HCT116 (cell line): ENCODE data around the gene OR10A2. TPM values are rescaled to one million over a fixed set of nuclear protein-coding genes. Genes with fewer than 3 reads are reported as not detected.

Source experiments
- ATAC-seq: fragments of 200-7000 bp; cut with Tn5 transposase; 2 replicates; pipeline ENCODE4 v1.9.1; 2020; ENCODE audit warnings: mild to moderate bottlenecking, moderate library complexity
- BruUV-seq: library from RNA; stranded (reverse); fragments of 400-500 nt; replicated peaks from 2 replicates; lab custom pipeline; 2021; lab: Mats Ljungman, UMichigan
- CTCF ChIA-PET: fragments of 300-600 bp; sonication (Branson Sonifier 250); formaldehyde crosslinking; loops from one replicate; lab custom pipeline; 2021; ENCODE audit warnings: antibody characterized with exemption; lab: Charles Lee
- POLR2A ChIA-PET: fragments of 300-600, 350-600 bp; sonication (Branson Sonifier 250); formaldehyde crosslinking; loops from one replicate; lab custom pipeline; 2021; ENCODE audit warnings: antibody characterized with exemption; lab: Charles Lee
- RAD21 ChIA-PET, 2 experiments: fragments of 300-600 bp; sonication (Branson Sonifier 250); formaldehyde crosslinking; loops; one replicate each; lab custom pipeline; 2023; ENCODE audit warnings: low total read pairs in 2 of 2; ENCODE audit not compliant: uncharacterized antibody in 2 of 2, unreplicated experiment in 2 of 2, low non-redundant PET in 1 of 2; lab: Charles Lee
- DNase-seq: peaks from one replicate; pipeline ENCODE4 v3.0.0-alpha.2; 2010; ENCODE audit warnings: low read depth, low spot score
- H2AFZ ChIP-seq: fragments of 200-600 bp; shearing (Covaris generic), sonication (generic); 2 replicates; pipeline ENCODE4 v1.6.1; 2017; ENCODE audit warnings: low read depth, mixed run types, mixed read lengths, antibody characterized with exemption, low read length; ENCODE audit not compliant: poor library complexity, severe bottlenecking
- H3K27ac ChIP-seq: 2 replicates; pipeline ENCODE4 v1.5.1; 2012; ENCODE audit warnings: low read depth, low read length
- H3K27me3 ChIP-seq: fragments of 200-600 bp; sonication (generic); 2 replicates; pipeline ENCODE4 v1.6.1; 2016; ENCODE audit warnings: mixed run types, low read length, mixed read lengths; ENCODE audit not compliant: insufficient read depth
- H3K36me3 ChIP-seq, 2 experiments: fragments of 200-500 bp in 1 of 2; fragments of 200-600 bp in 1 of 2; sonication (Bioruptor generic) in 1 of 2; sonication (generic) in 1 of 2; 2 replicates each; pipeline versions ENCODE4 v1.5.1 to v1.6.1; 2014 to 2016; ENCODE audit warnings: low read length in 2 of 2, inconsistent platforms in 1 of 2, mixed read lengths in 1 of 2, mixed run types in 1 of 2; ENCODE audit not compliant: insufficient read depth in 2 of 2, control insufficient read depth in 1 of 2
- H3K4me1 ChIP-seq, 2 experiments: fragments of 200-600 bp in 1 of 2; sonication (generic) in 1 of 2; 2 replicates each; pipeline versions ENCODE4 v1.5.1 to v1.6.1; 2012 to 2017; ENCODE audit warnings: low read length in 2 of 2, inconsistent platforms in 1 of 2, mild to moderate bottlenecking in 1 of 2, mixed read lengths in 1 of 2, mixed run types in 1 of 2, moderate library complexity in 1 of 2; ENCODE audit not compliant: insufficient read depth in 2 of 2, control insufficient read depth in 1 of 2
- H3K4me2 ChIP-seq: fragments of 200-600 bp; sonication (generic); 2 replicates; pipeline ENCODE4 v1.6.1; 2017; ENCODE audit warnings: mixed run types, low read length, mixed read lengths
- H3K4me3 ChIP-seq, 2 experiments: fragments of 200-600 bp in 1 of 2; sonication (generic) in 1 of 2; replicated peaks in 1 of 2; 2 replicates each; pipeline ENCODE4 v1.5.1; 2011 to 2016; ENCODE audit warnings: low read length in 2 of 2, control low read depth in 1 of 2, low read depth in 1 of 2, mild to moderate bottlenecking in 1 of 2, mixed read lengths in 1 of 2, mixed run types in 1 of 2
- H3K79me2 ChIP-seq: fragments of 200-600 bp; sonication (generic); 2 replicates; pipeline ENCODE4 v1.6.1; 2017; ENCODE audit warnings: mild to moderate bottlenecking, mixed run types, low read length, moderate library complexity, mixed read lengths; ENCODE audit not compliant: insufficient read depth
- H3K9ac ChIP-seq: fragments of 200-600 bp; sonication (generic); 2 replicates; pipeline ENCODE4 v1.6.1; 2016; ENCODE audit warnings: low read length, mixed read lengths
- H3K9me2 ChIP-seq: fragments of 200-600 bp; sonication (generic), shearing (Covaris generic); 2 replicates; pipeline ENCODE4 v1.6.1; 2017; ENCODE audit warnings: mixed run types, mild to moderate bottlenecking, moderate library complexity; ENCODE audit not compliant: insufficient read depth
- H3K9me3 ChIP-seq, 2 experiments: fragments of 200-500 bp in 1 of 2; fragments of 200-600 bp in 1 of 2; sonication (Bioruptor generic) in 1 of 2; sonication (generic) in 1 of 2; 2 replicates each; pipeline ENCODE4 v1.6.1; 2014 to 2017; ENCODE audit warnings: low read length in 2 of 2, mixed read lengths in 2 of 2, inconsistent platforms in 1 of 2, low read depth in 1 of 2, mild to moderate bottlenecking in 1 of 2, mixed run types in 1 of 2, moderate library complexity in 1 of 2; ENCODE audit not compliant: control insufficient read depth in 1 of 2, insufficient read depth in 1 of 2
- H4K20me1 ChIP-seq: fragments of 200-600 bp; sonication (generic), shearing (Covaris generic); 2 replicates; pipeline ENCODE4 v1.6.1; 2017; ENCODE audit warnings: mixed run types, mild to moderate bottlenecking, moderate library complexity; ENCODE audit not compliant: insufficient read depth
- CBX3 ChIP-seq: IDR thresholded peaks from 2 replicates; pipeline ENCODE4 v1.6.1; 2012; ENCODE audit warnings: low read depth
- CEBPB ChIP-seq: IDR thresholded peaks from 2 replicates; pipeline ENCODE4 v1.6.1; 2012; ENCODE audit warnings: low read depth
- CTCF ChIP-seq, 3 experiments: fragments of 200-600 bp in 1 of 3; sonication (generic) in 1 of 3; IDR thresholded peaks in 2 of 3; conservative IDR thresholded peaks in 1 of 3; 2 replicates each; pipeline ENCODE4 v1.5.1; 2012 to 2017; ENCODE audit warnings: low read depth in 2 of 3, low read length in 2 of 3, antibody characterized with exemption in 1 of 3, borderline replicate concordance in 1 of 3, control low read depth in 1 of 3, mild to moderate bottlenecking in 1 of 3, mixed read lengths in 1 of 3, mixed run types in 1 of 3, moderate library complexity in 1 of 3; ENCODE audit not compliant: insufficient read depth in 1 of 3
- EGR1 ChIP-seq: IDR thresholded peaks from 2 replicates; pipeline ENCODE4 v1.6.1; 2012; ENCODE audit warnings: low read depth
- EZH2phosphoT487 ChIP-seq: fragments of 200-600 bp; IDR thresholded peaks from 2 replicates; pipeline ENCODE4 v1.6.1; 2018; ENCODE audit warnings: antibody characterized with exemption, borderline replicate concordance
- FOSL1 ChIP-seq: IDR thresholded peaks from 2 replicates; pipeline ENCODE4 v1.6.1; 2012; ENCODE audit warnings: low read depth
- JUND ChIP-seq: IDR thresholded peaks from 2 replicates; pipeline ENCODE4 v1.6.1; 2012
- MAX ChIP-seq: IDR thresholded peaks from 2 replicates; pipeline ENCODE4 v1.6.1; 2012
- POLR2A ChIP-seq: IDR thresholded peaks from 2 replicates; pipeline ENCODE4 v1.7.0; 2011; ENCODE audit warnings: borderline replicate concordance; ENCODE audit not compliant: insufficient read depth, insufficient read length; ENCODE audit errors: extremely low read depth
- RAD21 ChIP-seq: IDR thresholded peaks from 2 replicates; pipeline ENCODE4 v1.6.1; 2012; ENCODE audit warnings: low read depth, mild to moderate bottlenecking
- REST ChIP-seq: IDR thresholded peaks from 2 replicates; pipeline ENCODE4 v1.6.1; 2012; ENCODE audit warnings: low read depth
- SIN3A ChIP-seq: IDR thresholded peaks from 2 replicates; pipeline ENCODE4 v1.6.1; 2012; ENCODE audit warnings: low read depth
- SP1 ChIP-seq: IDR thresholded peaks from 2 replicates; pipeline ENCODE4 v1.6.1; 2012; ENCODE audit warnings: low read depth
- SRF ChIP-seq: IDR thresholded peaks from 2 replicates; pipeline ENCODE4 v1.6.1; 2012; ENCODE audit warnings: low read depth
- TCF7L2 ChIP-seq: IDR thresholded peaks from 2 replicates; pipeline ENCODE4 v1.7.0; 2011; ENCODE audit warnings: borderline replicate concordance, inconsistent platforms; ENCODE audit not compliant: insufficient read depth, insufficient read length; ENCODE audit errors: extremely low read depth
- YY1 ChIP-seq: IDR thresholded peaks from 2 replicates; pipeline ENCODE4 v1.6.1; 2011; ENCODE audit warnings: low read length, low read depth, moderate library complexity, mild to moderate bottlenecking; ENCODE audit not compliant: insufficient replicate concordance; ENCODE audit errors: extremely low read depth
- ZNF274 ChIP-seq: fragments of 200-500 bp; sonication (Bioruptor generic); IDR thresholded peaks from 2 replicates; pipeline ENCODE4 v1.6.1; 2014; ENCODE audit warnings: mild to moderate bottlenecking, low read depth, low read length, inconsistent platforms
- intact Hi-C: fragments of 100-400 bp; cut with micrococcal nuclease; formaldehyde crosslinking; loops from 2 replicates; pipeline ENCODE4 v1.10.0; 2022
- total RNA-seq: library from RNA; stranded (reverse); gene quantifications from one replicate; pipeline ENCODE4 v1.2.1, GENCODE V29; 2021; ENCODE audit not compliant: unreplicated experiment

The OR10A2 gene
- total RNA-seq, 1 experiment from 2014 or later, result not detected

- no peaks in the 10 kb centered on the region for H3K36me3 ChIP-seq
- intact Hi-C loops, result no loop called here
- H3K4me2 ChIP-seq, result no peak overlapping the region
- no peak overlapping the region for H3K4me3 ChIP-seq
- no peak for ATAC-seq
- H3K79me2 ChIP-seq, result no peaks in the 10 kb centered on the region
- ChIA-PET POLR2A (no interaction called here), RAD21 (no interaction called here), CTCF (no interaction called here)
- H3K27ac ChIP-seq, result no peak overlapping the region
- no peaks in the 10 kb centered on the region for H3K9me2 ChIP-seq
- no peak for DNase-seq
- TF ChIP-seq JUND, result no peak
- TF ChIP-seq EZH2phosphoT487, result no peak
- TF ChIP-seq ZNF274, result no peak
- no peak for TF ChIP-seq YY1
- TF ChIP-seq CTCF (IDR thresholded peaks at IDR 0.05 in 2 of 3, conservative IDR thresholded peaks at IDR 0.05 in 1 of 3; ENCODE audit: borderline replicate concordance in 1 of 3, insufficient read depth in 1 of 3, low read depth in 2 of 3, low read length in 2 of 3), result no peak
- TF ChIP-seq SRF, result no peak
- no peak for TF ChIP-seq SIN3A
- TF ChIP-seq CEBPB, result no peak
- TF ChIP-seq CBX3, result no peak
- H2AFZ ChIP-seq, result no peak overlapping the region
- no peaks in the 10 kb centered on the region for H4K20me1 ChIP-seq
- H3K27me3 ChIP-seq, result peaks cover 49% of the 10 kb centered on the region
- H3K9me3 ChIP-seq, result no peaks in the 10 kb centered on the region
- no TSS peak for BruUV-seq
- no peaks in the 10 kb centered on the region for H3K4me1 ChIP-seq
- no peak overlapping the region for H3K9ac ChIP-seq
Measured at GRCh38 chr11:6895010-6895409, 32.2 kb downstream of the OR10A2 start.

GRCh38 chr11:6898911-6899310 is 36.1 kb downstream of the OR10A2 start:
- intact Hi-C loops, result no loop called here
- ATAC-seq (no peak), DNase-seq (no peak)
- no peaks in the 10 kb centered on the region for H3K79me2 ChIP-seq
- H2AFZ ChIP-seq, result no peak overlapping the region
- no peak overlapping the region for H3K9ac ChIP-seq
- no peak overlapping the region for H3K4me2 ChIP-seq
- H3K27me3 ChIP-seq, result peaks cover 40% of the 10 kb centered on the region
- no peaks in the 10 kb centered on the region for H3K9me2 ChIP-seq
- no peak overlapping the region for H3K4me3 ChIP-seq
- no peak overlapping the region for H3K27ac ChIP-seq
- TF ChIP-seq RAD21 (no peak), MAX (no peak), SIN3A (no peak), SP1 (no peak), TCF7L2 (no peak), POLR2A (no peak), CEBPB (no peak), ZNF274 (no peak), EGR1 (no peak), REST (no peak), FOSL1 (no peak)
- POLR2A ChIA-PET, result no interaction called here
- H3K36me3 ChIP-seq, result no peaks in the 10 kb centered on the region
- no peaks in the 10 kb centered on the region for H3K9me3 ChIP-seq
- RAD21 ChIA-PET, result no interaction called here
- CTCF ChIA-PET, result no interaction called here
- H4K20me1 ChIP-seq, result no peaks in the 10 kb centered on the region
- no TSS peak for BruUV-seq
- no peaks in the 10 kb centered on the region for H3K4me1 ChIP-seq
